GM04504 (cell line): ENCODE data around the gene ECHS1.

Source experiments
- DNase-seq: peaks from one replicate; pipeline ENCODE4 v3.0.0-alpha.2; 2012; ENCODE audit warnings: low read depth

The ECHS1 gene

GRCh38 chr10:133358162-133358924 is 14.8 kb downstream of the ECHS1 start:
- no peak for DNase-seq

- no peak for DNase-seq
Observed at GRCh38 chr10:133357285-133358161, 15.6 kb downstream of the ECHS1 start, which contains the start of gene FUOM. Gene FUOM (minus strand): TSS chr10:133358019. CDS start chr10:133358007, 12 bp downstream.

- DNase-seq: no peak
Observed at GRCh38 chr10:133356549-133357284, 16.4 kb downstream of the ECHS1 start.

- no peak for DNase-seq
Observed at GRCh38 chr10:133355991-133356390, 17.2 kb downstream of the ECHS1 start.

- DNase-seq: no peak
Observed at GRCh38 chr10:133355266-133355665, 17.9 kb downstream of the ECHS1 start.

GRCh38 chr10:133354672-133355240 is 18.4 kb downstream of the ECHS1 start:
- DNase-seq: no peak

GRCh38 chr10:133353988-133354605 is 19.1 kb downstream of the ECHS1 start:
- DNase-seq: no peak

- DNase-seq: no peak
Observed at GRCh38 chr10:133353202-133353959, 19.8 kb downstream of the ECHS1 start.

- DNase-seq: no peak
Observed at GRCh38 chr10:133351408-133352318, 21.5 kb downstream of the ECHS1 start.

GRCh38 chr10:133350950-133351329 is 22.2 kb downstream of the ECHS1 start:
- no peak for DNase-seq

- no peak for DNase-seq
Observed at GRCh38 chr10:133350283-133350949, 22.7 kb downstream of the ECHS1 start.

GRCh38 chr10:133349577-133350011 is 23.6 kb downstream of the ECHS1 start:
- no peak for DNase-seq

- no peak for DNase-seq
Observed at GRCh38 chr10:133349160-133349568, 24.0 kb downstream of the ECHS1 start.

GRCh38 chr10:133347710-133348517 is 25.2 kb downstream of the ECHS1 start:
- DNase-seq: no peak

- DNase-seq: no peak
Observed at GRCh38 chr10:133346413-133346812, 26.7 kb downstream of the ECHS1 start.

- no peak for DNase-seq
Observed at GRCh38 chr10:133344236-133344635, 28.9 kb downstream of the ECHS1 start.

- no peak for DNase-seq
Observed at GRCh38 chr10:133343558-133343957, 29.6 kb downstream of the ECHS1 start.

- DNase-seq: no peak
Observed at GRCh38 chr10:133342942-133343341, 30.2 kb downstream of the ECHS1 start.
